GM19035 (cell line): ENCODE results near the gene TRPT1.
A peak's percentile ranks its signal among the peaks of the same experiment; 100 is the strongest.

Source experiments
- ATAC-seq: cut with Tn5 transposase; IDR thresholded peaks from one replicate; pipeline ENCODE4 v1.9.1; 2021; ENCODE audit not compliant: unreplicated experiment

TRPT1 gene

DNA sequence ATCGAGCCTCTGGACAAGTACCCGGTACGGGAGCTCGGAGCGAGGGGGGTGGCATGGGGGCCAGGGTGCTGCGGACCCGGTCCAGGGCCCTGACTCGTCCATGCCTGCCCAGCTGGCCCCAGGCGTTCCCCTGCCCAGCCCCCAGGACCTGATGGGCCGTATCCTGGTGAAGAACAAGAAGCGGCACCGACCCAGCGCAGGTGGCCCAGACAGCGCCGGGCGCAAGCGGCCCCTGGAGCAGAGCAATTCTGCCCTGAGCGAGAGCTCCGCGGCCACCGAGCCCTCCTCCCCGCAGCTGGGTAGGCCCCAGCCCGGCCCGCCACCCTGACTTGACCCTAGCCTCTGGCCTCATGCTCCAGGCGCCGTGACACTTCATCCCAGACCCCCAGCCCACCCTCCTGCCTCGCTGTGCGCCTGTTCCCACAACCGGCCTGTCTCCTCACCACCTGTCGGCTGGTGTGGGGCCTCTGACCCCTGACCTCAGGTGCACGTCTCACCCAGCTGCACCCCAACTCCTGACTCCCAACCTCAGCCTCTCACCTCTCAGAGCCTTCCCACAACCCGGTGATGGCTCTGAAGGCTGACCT, 33.1 kb upstream of the TRPT1 start:
- ATAC-seq = no peak

DNA sequence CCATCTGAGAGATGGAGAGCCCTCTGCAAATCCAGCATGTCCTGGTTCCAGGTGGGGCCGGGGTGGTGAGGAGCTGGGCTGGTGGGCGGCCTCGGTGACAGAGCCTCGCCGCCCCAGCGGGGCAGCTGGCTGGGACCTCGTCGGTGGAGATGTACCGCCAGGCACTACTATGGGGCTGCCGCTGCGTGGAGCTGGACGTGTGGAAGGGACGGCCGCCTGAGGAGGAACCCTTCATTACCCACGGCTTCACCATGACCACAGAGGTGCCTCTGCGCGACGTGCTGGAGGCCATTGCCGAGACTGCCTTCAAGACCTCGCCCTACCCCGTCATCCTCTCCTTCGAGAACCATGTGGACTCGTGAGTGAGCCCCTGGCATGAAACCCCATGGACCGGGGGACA, 32.4 kb upstream of the TRPT1 start:
- no peak for ATAC-seq

DNA sequence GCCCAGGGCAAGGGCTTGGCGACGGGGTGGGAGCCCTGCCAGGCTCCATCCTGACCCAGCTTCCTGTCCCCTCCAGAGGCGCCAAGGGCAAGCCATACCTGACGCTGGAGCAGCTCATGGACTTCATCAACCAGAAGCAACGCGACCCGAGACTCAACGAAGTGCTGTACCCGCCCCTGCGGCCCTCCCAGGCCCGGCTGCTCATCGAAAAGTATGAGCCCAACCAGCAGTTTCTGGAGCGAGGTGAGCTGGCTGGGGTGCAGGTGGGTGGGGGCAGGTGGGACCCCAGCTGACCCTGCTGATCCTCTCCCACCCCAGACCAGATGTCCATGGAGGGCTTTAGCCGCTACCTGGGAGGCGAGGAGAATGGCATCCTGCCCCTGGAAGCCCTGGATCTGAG, 30.3 kb upstream of the TRPT1 start:
- no peak for ATAC-seq

DNA sequence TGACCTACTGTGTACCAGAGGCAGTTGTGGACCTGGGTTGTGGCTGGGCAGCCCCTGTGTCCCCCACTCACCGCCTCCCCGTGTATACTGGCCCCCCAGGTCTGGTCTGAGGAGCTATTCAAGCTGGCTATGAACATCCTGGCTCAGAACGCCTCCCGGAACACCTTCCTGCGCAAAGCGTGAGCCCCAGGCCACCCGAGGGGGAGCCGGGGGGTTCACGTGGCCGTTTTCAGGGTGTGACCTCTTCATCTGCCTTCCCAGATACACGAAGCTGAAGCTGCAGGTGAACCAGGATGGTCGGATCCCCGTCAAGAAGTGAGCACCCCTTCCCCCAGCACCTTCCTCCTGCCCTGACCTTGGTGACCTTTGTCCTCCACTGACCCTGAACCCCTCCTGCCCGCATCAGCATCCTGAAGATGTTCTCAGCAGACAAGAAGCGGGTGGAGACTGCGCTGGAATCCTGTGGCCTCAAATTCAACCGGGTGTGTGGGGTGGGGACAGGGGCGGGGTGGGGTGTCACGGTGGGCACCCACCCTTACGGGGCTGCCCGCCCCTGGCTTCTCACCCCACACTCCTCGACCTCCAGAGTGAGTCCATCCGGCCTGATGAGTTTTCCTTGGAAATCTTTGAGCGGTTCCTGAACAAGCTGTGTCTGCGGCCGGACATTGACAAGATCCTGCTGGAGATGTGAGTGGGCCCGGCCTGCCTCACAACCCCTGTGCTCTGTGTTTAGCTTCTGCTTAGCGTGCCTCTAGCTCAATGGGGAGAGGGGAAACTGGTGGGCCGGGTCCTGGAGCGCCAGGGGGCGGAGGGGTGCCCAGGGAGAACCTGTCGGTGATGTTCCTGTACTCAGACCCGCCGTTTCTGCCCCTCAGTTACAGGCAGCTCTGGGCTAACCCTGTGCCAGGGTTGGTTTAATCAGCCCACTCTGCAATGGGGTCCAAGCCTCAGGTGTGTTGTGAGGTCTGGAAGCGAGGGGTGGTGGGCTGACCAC, 29.4 kb upstream of the TRPT1 start:
- ATAC-seq = no peak

DNA sequence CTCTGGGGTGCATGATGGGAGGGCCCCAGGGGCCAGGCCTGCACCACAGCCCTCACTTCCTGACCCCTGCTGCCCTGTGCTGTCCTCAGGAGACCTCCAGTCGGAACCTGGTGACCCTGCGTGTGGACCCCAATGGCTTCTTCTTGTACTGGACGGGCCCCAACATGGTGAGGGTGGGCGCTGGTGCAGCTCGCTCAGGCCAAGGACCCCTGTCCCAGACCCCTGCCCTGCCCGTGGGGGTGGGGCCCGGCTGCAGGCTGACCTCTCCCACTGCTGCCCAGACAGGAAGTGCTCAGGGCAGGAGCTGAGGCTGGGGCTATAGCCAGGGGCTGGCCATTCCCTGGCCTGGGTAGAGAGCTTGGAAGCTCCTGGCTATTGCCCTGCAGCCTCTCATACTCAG, 28.3 kb upstream of the TRPT1 start:
- no peak for ATAC-seq

DNA sequence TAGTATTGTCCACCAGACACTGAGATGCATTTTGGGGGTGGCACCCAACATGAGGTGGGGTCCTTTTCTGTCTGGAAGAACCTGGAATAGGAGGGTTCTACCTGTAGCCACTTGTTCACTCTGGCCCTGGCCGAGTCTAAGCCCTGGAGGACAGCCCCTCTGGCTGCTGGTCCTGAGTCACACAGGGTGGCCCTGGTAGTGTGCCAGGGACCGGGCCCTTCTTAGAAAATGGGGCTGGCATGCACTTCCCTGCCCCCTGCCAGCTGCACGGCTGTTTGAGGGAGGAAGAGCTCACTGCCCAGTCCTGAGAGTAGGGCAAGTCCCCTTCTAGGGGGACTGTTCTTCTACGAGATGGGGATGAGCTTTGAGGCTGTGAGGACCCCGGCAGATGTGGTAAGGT, 27.5 kb upstream of the TRPT1 start:
- no peak for ATAC-seq

DNA sequence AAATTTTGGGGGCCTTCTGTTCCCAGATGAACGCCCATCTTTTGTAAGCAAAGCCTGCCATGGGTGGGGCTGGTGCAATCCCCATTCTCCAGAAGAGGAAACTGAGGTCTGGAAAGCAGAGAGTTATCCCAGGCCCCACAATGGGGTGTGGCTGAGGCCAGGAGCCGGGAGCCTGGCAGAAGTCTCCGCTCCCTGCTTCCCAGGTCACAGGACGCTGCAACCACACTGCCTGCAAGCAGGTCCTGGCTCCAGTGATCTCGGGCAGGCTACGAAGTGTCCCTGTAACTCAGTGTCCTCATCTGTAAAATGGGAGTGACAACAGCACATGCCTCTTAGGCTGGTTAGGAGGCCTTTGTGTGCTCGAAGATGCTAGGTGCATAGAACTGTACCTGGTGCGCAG, 27.1 kb upstream of the TRPT1 start:
- no peak for ATAC-seq

DNA sequence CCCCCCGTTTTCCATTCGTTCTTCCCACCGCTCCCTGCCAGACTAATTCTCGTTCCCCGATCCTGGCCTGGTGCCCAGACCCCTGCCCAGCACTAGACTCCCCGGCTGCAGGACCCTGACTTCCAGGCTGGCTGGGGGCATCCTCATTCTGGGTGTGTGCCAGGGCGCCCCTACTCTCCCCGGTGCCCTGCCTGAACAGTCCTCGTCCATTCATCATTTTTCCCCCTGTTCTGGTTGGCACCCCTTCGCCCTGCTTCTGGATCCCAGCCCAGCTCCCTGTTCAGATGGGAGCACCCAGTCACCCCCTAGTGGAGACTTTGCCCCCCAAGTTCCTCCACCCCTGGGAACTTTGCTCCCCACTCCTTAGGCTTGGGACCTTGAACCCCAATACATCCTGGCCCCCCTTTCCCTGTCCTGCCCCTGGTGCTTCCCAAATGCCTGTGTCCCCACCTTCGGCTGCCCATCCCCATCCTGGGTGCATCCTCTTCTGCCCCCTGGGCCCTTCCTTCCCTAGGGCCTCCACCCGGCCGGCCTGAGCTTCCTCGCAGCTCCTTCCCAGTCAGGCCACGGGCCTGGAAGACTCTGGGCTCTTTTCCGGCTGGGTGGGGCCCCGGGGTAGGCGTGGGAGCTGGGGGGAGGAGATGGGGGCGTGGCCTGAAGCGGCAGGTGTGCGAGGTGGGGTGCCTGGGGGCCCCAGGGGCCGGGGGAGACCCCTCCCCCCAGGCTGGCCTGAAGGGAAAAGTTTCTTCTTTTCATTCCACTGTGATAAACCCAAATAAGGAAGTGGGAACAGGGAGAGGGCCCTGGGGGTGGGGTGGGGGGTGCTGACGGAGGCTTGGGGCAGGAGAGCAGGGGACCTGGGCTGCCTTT, 26.3 kb upstream of the TRPT1 start:
- ATAC-seq = no peak

DNA sequence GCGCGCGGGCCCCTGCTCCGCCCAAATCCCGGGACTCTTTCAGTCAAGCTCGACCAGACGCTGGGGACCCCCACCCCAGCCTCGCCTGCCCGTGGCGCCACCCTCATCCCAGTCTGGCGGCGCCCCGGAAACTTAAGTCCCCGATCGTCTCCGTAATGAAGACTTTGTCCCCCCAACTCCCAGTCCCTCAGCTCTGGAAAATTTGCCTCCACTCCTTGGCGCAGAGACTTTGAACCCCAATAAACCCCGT, 25.7 kb upstream of the TRPT1 start:
- no peak for ATAC-seq

DNA sequence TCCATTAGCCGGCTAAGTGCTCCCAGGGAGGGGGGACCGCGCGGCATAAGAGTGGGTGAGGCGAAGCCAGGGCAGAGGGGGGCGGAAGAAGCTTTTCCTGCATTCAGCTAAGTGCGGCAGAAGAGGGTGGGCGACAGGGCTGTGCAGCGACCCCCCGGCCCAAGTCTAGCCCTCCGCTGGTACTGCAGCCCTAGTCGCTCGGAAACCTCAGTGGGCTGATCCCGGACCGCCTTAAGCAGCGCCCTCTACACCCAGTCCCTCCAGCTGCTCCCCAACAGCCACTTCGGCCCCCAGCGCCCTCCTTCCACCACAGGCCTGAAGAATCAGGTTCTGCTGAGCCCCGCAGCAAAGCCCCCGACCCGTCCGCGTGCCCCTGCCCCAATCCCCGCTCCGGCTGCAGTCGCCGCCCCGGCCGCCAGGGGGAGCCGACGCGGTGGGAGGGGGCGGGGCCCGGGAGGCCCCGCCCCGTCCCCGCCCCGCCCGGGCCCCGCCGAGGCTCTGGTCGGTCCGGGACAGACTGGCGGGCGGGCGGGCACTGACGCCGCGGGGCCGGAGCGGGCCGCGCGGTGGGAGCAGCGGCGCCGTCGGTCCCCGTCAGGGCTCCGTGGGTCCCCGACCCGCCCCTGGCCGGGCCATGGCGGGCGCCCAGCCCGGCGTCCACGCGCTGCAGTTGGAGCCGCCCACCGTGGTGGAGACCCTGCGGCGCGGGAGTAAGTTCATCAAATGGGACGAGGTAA, 25.2 kb upstream of the TRPT1 start, which contains the start of gene PLCB3:
TSS of gene PLCB3 (plus strand) at position 515 of the 737 bp plus-strand sequence. CDS start at position 635, 120 bp downstream.
- peak; percentile 47 for ATAC-seq

DNA sequence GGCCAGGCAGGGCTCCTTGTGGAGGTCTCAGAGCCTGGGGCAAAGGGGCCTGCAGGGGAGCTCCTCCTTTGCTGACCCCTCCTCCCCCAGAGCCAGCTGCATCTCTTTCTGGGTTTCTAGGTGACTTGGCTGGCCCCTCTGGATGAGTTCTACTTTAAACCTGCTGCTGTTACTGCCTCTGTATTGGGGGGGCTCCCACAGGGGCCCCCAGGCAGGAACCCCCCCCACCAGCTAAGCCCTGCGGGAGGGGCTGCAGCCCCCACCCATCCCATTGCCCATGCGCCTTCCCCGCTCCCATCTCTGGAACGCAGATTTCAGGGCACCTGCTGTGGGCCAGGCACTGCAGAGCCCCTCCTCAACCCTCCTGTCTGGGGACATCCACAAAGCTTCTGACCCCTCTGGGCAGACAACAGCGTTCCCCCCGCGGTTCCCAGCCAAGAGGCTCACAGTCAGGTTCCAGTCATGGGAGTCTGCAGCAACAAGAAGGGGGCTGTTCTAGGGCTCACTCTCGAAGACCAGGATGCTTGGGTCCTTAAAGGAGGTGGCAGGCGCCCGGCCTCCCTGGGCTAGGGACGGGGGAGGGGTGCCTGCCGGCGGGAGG, 24.5 kb upstream of the TRPT1 start:
- ATAC-seq = no peak

DNA sequence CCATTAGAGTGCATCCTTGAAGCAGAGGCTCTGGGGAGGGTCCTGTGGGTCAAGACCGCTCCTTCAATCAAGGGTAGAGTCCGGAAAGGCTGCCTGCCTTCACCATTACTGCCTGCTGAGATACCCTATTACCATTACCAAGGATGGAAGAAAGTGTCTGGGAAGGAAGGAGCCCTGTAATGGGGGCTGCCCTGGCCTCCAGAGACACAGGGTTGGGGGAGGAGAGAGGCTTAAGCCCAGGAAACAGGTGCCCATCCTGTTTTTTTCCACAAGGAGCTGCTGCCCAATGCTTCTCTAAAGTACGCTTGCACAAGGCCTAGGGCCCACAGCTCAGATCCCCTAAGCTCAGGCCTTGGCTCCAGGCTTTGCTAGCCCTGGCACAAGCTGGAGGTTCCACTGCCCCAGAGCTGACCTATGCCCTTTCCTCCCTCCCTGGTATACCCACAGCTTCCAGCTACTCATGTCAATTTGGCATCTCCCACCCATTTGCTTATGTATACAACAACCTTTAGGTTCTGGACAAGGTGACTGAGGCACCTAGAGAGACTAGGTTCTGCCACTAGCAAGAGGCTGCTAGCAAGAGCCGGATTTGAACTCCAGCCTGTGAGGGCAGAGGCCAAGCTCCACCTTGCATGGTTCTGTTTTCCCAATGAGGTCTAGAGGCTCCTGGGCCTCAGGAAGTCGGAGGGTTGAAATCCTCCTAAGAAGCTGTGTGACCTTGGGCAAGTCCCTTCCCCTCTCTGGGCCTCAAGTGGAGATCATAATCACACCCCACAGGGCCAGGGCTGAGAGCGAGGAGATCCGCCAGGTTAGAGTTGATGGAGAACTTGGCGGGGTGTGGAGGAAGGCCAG, 23.8 kb upstream of the TRPT1 start:
- ATAC-seq = no peak

DNA sequence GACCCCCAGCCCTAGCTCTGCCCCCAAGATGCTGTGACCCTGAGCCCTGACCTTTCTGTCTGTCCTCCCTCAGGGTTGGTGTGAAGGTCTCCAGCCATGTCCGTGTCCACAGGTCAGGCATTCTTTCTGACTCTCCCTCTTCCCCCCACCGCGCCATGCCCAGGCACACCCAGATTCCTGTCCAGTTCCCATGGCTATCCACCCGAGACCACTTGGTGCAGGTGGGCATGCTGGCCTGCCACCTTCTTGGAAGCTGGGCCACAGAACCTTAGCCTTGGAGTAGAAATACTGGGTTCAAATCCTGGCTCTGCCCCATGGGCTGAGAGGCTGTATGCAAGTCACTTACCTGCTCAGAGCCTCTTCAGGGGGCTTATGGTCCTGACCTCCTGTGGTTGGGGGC, 23.1 kb upstream of the TRPT1 start:
- ATAC-seq = no peak

DNA sequence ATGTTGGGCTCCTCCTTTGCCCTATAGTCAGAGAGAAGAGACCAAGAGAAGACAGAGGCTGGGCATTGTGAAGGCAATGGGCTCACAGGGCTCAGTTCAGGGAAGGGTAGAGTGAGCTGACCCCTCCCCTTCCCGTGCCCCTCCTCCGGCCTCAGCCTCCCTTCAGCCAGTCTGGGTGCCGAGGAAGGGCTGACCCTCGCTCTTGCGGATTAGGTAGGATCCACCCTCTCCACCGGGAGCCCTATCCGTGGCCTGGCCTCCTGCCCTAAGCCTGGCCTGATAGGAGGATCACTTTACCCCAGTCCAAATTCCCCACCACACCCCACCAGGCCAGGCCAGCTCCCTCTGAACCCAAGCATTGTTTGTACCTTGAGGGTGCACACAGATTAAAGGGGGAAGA, 22.6 kb upstream of the TRPT1 start:
- no peak for ATAC-seq

DNA sequence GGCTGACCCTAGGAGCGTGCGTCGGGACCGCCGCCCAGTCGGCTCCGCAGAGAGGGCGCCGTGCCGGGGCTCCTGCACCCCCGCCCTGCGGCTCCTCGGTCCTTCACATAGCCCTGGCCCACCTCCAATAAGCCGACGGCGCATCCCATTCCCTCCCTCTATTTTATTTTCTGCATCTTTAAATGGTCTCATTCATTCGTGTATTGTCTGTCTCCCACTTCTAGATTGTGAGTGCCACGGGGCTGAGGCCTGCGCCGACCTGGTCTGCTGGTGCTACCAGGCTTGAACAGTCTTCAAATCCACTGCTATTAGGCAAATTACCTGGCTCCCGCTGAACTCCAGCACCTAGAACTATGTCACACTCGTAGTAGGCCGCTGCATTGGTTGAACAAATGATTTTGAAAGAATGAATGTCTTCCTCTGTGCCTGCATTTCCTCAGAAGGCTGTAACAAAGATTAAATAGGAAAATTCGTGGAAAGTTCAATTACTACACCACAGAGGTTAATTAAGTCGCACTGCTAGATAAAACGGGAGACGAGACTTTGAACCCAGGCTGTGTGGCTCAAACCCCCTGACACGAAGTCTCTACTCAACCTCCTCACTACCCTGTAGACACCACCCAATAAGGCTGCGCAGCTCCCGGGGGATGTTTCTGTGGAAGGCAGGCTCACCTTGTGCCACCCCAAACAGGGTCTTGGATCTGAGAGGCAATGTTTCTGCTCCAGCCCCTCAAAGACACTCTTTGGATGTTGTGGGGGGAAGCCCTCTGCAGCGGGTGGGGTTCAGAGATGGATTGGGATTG, 21.9 kb upstream of the TRPT1 start:
- ATAC-seq = no peak

DNA sequence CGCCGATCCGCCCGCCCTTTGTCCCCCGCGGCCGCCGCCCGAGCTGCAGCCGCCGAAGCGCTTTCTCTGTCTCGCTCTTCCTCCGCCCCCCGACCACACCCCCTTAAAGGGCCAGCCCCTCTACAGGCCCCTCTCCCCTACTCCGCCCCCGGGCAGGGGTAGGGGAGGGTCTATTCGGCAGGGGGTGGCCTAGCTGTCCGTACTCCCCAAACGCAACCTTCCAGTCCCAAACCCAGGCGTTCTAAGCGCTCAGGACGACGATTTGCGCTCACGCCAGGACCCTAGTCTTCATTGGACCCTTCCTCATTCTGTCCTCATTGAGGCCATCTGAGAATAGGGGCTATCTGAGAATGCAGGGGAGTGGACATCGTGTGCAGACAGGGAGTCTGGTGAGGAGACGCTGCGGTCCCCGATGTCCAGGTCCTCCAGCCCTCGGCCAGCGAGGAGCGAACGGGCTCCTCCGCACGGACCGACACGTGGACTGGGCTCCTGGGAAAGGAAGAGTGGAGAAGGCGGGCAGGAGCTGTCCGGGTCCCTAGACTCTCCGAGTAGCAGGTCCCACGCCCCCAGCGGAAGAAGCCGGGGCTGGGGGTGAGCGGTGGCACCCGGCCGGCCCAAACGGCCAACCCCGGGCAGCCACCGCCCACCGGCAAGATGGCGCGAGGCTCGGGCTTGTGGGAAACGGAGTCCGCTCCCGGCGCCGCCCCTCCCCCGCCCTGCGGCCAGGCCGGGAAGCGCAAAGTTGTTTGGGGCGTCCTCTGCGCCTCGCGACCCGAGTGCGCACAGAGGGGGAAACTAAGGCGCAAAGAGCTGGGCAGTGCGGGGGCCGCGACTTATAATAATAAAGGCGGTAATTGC, 21.1 kb upstream of the TRPT1 start, which contains the start of gene PPP1R14B:
TSS of gene PPP1R14B (minus strand) at position 73 of the 858 bp plus-strand sequence. CDS start 270 bp downstream, outside the sequence.
- ATAC-seq = peak; percentile 38

DNA sequence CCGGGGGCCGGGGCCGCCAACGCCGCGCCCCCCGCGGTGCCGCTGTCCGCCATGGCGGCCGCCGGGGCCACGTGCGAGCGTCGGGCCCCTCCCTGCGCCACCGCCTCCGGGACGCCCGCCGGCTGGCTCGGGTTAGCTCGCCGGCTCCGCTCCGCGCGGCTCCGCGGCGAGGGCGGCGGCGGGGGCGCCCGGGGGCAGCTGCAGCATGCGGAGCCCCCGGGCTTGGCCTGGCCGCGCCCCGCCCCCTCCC, 20.6 kb upstream of the TRPT1 start:
- ATAC-seq = peak; percentile 14
